ENCODE data around the gene KCNIP1.
"Not testable (repeated sequence)": the region's sequence is repeated elsewhere in the genome, so short reads cannot be mapped to it uniquely, and the experiment has no call there.

Gene KCNIP1

GRCh38 chr5:170757182-170757601, 253.4 kb downstream of the KCNIP1 start:
- no peak for DNase-seq

- DNase-seq, result no peak
These were observed 253.8 kb downstream of the KCNIP1 start for GRCh38 chr5:170757669-170758068.

GRCh38 chr5:170758481-170758880, 254.7 kb downstream of the KCNIP1 start:
- no peak for DNase-seq

GRCh38 chr5:170760113-170760512, 256.3 kb downstream of the KCNIP1 start:
- DNase-seq, result no peak

- DNase-seq, result no peak
These were observed 257.4 kb downstream of the KCNIP1 start for GRCh38 chr5:170761048-170761707.

GRCh38 chr5:170761708-170762066, 257.9 kb downstream of the KCNIP1 start:
- DNase-seq, result no peak

GRCh38 chr5:170762298-170762697, 258.5 kb downstream of the KCNIP1 start:
- DNase-seq, result not testable (repeated sequence)

- DNase-seq, result not testable (repeated sequence)
These were observed 262.0 kb downstream of the KCNIP1 start for GRCh38 chr5:170765868-170766267.

- DNase-seq, result no peak
These were observed 265.4 kb downstream of the KCNIP1 start for GRCh38 chr5:170769246-170769645.

GRCh38 chr5:170769898-170770416, 266.1 kb downstream of the KCNIP1 start:
- DNase-seq, result no peak

GRCh38 chr5:170771496-170771895, 267.7 kb downstream of the KCNIP1 start:
- DNase-seq, result no peak

- DNase-seq, result no peak
These were observed 269.5 kb downstream of the KCNIP1 start for GRCh38 chr5:170773024-170773985.

GRCh38 chr5:170774831-170775230, 271.0 kb downstream of the KCNIP1 start:
- no peak for DNase-seq

- no peak for DNase-seq
These were observed 278.1 kb downstream of the KCNIP1 start for GRCh38 chr5:170781946-170782345.

GRCh38 chr5:170782438-170782837, 278.6 kb downstream of the KCNIP1 start:
- DNase-seq, result no peak

GRCh38 chr5:170783498-170784247, 279.9 kb downstream of the KCNIP1 start, which contains the start of gene GABRP:
GABRP (plus strand) TSS chr5:170783725; CDS start chr5:170788616, 4,891 bp downstream.
- DNase-seq, result no peak

- no peak for DNase-seq
These were observed 281.6 kb downstream of the KCNIP1 start for GRCh38 chr5:170785416-170785815.

Measured in NCI-H1417 treated with DMSO at 0.1 percent for 48 hours (cell line).